Stimulated activated CD4-positive, alpha-beta T cell treated with anti-CD3 and anti-CD28 coated beads, Interleukin-12 subunit alpha, Interleukin-12 subunit beta, amount 100 ng/mL, for 4 hours (primary cell): Measurements from ENCODE around the gene CARMIL3.

ENCODE experiments used
- DNase-seq: peaks from one replicate; pipeline ENCODE4 v3.0.0-alpha.2; 2020

CARMIL3 gene

GRCh38 chr14:24117179-24117578 is 65.4 kb downstream of the CARMIL3 start:
- no peak for DNase-seq
